ENCODE results near the gene DDIT4.
"Not testable (repeated sequence)": the region's sequence is repeated elsewhere in the genome, so short reads cannot be mapped to it uniquely, and the experiment has no call there.

The DDIT4 gene

GRCh38 chr10:72283131-72283530 lies 9.4 kb downstream of the DDIT4 start:
- DNase-seq: no peak
- Histone ChIP-seq H3K27me3 (no peaks in the 10 kb centered on the region), H3K4me3 (no peak overlapping the region), H3K36me3 (no peaks in the 10 kb centered on the region), H3K27ac (no peak overlapping the region), H3K4me1 (peaks cover 0 to 28% (median 4%) of the 10 kb centered on the region in 4 donors), H3K9me3 (no peaks in the 10 kb centered on the region)
- TF ChIP-seq, protein P1, sequence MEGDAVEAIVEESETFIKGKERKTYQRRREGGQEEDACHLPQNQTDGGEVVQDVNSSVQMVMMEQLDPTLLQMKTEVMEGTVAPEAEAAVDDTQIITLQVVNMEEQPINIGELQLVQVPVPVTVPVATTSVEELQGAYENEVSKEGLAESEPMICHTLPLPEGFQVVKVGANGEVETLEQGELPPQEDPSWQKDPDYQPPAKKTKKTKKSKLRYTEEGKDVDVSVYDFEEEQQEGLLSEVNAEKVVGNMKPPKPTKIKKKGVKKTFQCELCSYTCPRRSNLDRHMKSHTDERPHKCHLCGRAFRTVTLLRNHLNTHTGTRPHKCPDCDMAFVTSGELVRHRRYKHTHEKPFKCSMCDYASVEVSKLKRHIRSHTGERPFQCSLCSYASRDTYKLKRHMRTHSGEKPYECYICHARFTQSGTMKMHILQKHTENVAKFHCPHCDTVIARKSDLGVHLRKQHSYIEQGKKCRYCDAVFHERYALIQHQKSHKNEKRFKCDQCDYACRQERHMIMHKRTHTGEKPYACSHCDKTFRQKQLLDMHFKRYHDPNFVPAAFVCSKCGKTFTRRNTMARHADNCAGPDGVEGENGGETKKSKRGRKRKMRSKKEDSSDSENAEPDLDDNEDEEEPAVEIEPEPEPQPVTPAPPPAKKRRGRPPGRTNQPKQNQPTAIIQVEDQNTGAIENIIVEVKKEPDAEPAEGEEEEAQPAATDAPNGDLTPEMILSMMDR (IDR thresholded peaks at IDR 0.05): no peak
- intact Hi-C loops (cut with DNase I; ENCODE audit: low total_unique reads): no loop called here

DNA sequence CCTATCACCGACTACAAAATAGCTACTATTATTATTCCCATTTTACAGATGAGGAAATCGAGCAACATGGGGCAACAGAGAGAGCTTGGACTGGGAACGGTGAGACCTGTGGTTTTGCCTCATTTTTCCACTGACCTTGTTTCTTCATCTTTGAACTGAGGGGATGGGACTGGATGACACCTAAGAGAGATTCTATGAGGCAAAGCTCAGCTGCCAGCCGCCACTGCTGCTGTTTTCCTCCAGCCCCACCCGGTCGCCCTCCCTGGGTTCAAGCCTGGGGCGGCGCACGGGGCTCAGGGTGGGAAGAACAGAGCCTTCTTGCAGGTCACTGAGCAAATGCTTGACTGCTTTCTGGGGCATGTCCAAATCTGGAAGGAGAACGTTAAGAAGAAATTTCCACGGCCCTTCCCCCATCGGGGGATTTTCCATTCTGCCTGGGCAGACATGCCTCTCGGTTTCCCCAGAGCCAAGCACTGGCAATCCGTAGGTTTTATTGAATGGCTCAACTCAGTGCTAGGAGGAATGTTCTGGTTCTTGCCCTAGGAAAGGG lies 12.3 kb downstream of the DDIT4 start:
- Histone ChIP-seq H3K4me1 (peaks cover 0 to 17% (median 4%) of the 10 kb centered on the region in 4 donors), H3K36me3 (no peaks in the 10 kb centered on the region), H3K27me3 (no peaks in the 10 kb centered on the region), H3K4me3 (no peak overlapping the region), H3K9me3 (no peaks in the 10 kb centered on the region), H3K27ac (peak overlapping the region in 1 of 2 donors; percentile 40)
- TF ChIP-seq, protein P1 (IDR thresholded peaks at IDR 0.05): no peak
- DNase-seq: peak in 1 of 2 donors; percentile 75
- intact Hi-C loops (cut with DNase I; ENCODE audit: low total_unique reads): no loop called here

GRCh38 chr10:72291019-72291532 lies 17.4 kb downstream of the DDIT4 start:
- DNase-seq: no peak
- TF ChIP-seq, protein P1 (IDR thresholded peaks at IDR 0.05): no peak
- Histone ChIP-seq H3K36me3 (no peaks in the 10 kb centered on the region), H3K9me3 (no peaks in the 10 kb centered on the region), H3K4me3 (no peak overlapping the region), H3K27ac (no peak overlapping the region), H3K27me3 (no peaks in the 10 kb centered on the region), H3K4me1 (peaks cover 0 to 10% (median 3%) of the 10 kb centered on the region in 4 donors)
- intact Hi-C loops (cut with DNase I; ENCODE audit: low total_unique reads): no loop called here

GRCh38 chr10:72292223-72292691 lies 18.5 kb downstream of the DDIT4 start:
- Histone ChIP-seq H3K27me3 (no peaks in the 10 kb centered on the region), H3K36me3 (no peaks in the 10 kb centered on the region), H3K4me3 (no peak overlapping the region), H3K4me1 (peaks cover 0 to 11% (median 4%) of the 10 kb centered on the region in 4 donors), H3K9me3 (no peaks in the 10 kb centered on the region), H3K27ac (no peak overlapping the region)
- TF ChIP-seq, protein P1 (IDR thresholded peaks at IDR 0.05): no peak
- intact Hi-C loops (cut with DNase I; ENCODE audit: low total_unique reads): no loop called here
- no peak for DNase-seq

DNA sequence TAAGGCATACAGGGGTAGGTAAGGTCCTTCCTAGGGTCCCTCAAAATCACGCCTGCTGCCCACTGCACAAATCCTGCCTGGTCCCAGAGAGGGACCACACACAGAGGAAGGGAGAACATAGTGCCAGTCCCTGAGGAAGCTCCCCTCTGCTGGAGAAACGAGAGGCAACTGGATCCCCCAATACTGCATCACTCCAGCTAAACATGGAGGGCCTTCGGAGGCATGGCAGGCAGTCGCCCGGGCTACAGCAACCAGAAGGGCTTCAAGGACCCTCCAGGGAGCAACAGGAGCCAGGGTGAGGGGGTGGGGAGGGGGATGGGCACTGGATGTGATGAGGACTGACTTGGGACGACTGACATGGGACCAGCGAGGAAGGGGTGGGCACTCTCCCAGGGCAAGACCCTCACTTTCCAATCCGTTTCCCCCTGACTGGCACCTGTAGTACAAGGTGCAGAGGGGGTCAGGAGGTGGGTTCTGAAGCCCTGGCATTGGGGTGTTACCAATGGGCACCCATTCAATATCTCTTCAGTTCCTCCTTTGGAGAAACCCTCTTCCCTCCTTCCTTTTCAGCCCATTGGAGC lies 21.7 kb downstream of the DDIT4 start:
- Histone ChIP-seq H3K4me3 (no peak overlapping the region), H3K9me3 (no peaks in the 10 kb centered on the region), H3K27me3 (no peaks in the 10 kb centered on the region), H3K27ac (no peak overlapping the region), H3K36me3 (no peaks in the 10 kb centered on the region), H3K4me1 (peaks cover 0 to 16% (median 6%) of the 10 kb centered on the region in 4 donors)
- TF ChIP-seq, protein P1 (IDR thresholded peaks at IDR 0.05): no peak
- DNase-seq: no peak
- intact Hi-C loops (cut with DNase I; ENCODE audit: low total_unique reads): no loop called here

DNA sequence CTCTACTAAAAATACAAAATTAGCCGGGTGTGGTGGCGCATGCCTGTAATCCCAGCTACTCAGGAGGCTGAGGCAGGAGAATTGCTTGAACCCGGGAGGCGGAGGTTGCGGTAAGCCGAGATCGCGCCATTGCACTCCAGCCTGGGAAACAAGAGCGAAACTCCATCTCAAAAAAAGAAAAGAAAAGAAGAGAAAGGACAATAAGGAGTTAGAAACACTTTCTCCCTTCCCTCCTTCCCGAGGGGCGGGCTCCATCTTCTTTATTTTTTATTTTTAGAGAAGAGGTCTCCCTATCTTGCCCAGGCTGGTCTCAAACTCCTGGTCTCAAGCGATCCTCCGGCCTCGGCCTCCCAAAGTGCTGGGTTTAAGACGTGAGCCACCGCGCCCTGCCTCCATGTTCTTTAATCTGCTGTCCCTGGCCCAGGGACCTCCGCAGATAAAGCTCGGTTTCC lies 23.1 kb downstream of the DDIT4 start:
- not testable (repeated sequence) for H3K9me3 ChIP-seq, H3K36me3 ChIP-seq, H3K27me3 ChIP-seq, DNase-seq
- Histone ChIP-seq H3K27ac (peak overlapping the region; percentile 87 to 90), H3K4me1 (peaks cover 0 to 16% (median 6%) of the 10 kb centered on the region in 4 donors), H3K4me3 (peak overlapping the region; percentile 69 to 74)
- intact Hi-C loops (cut with DNase I; ENCODE audit: low total_unique reads): loop anchor here (1.0 kb wide), 1 partner anchor 22 kb away; no protein-coding TSS in a partner anchor
